Endometrial microvascular endothelial cells (primary cell): ENCODE results near the gene CPA3. TPM values are rescaled to one million over a fixed set of nuclear protein-coding genes. Genes with fewer than 3 reads are reported as not detected.

Experiments
- total RNA-seq: library from RNA; depleted of rRNA; stranded (reverse); fragments of >200 nt; gene quantifications from one replicate; pipeline ENCODE4 v1.2.3, GENCODE V29; 2015; ENCODE audit errors: inconsistent ontology term

The CPA3 gene
- total RNA-seq, 1 donor from 2014 or later, result 3.0 TPM

Other genes with a start within 250 kb of the CPA3 start
- gene AGTR1, start 167.4 kb upstream of the CPA3 start, total RNA-seq, result not detected
- gene CPB1, start 37.5 kb upstream of the CPA3 start, total RNA-seq, result not detected
- gene GYG1, start 126.2 kb downstream of the CPA3 start, total RNA-seq, result 73.1 TPM
- gene HLTF, start 221.2 kb downstream of the CPA3 start, total RNA-seq, result 17.2 TPM